ENCODE results near the gene SF3A1. TPM values are rescaled to one million over a fixed set of nuclear protein-coding genes. Genes with fewer than 3 reads are reported as not detected.

Gene SF3A1
- total RNA-seq, 1 experiment from 2014 or later, result 272 TPM

GRCh38 chr22:30334646-30335045 lies 22.0 kb downstream of the SF3A1 start:
- Mint-ChIP-seq H3K36me3 (peaks cover 73% of the 10 kb centered on the region), H3K4me1 (no peaks in the 10 kb centered on the region), H3K27ac (no peak overlapping the region), H3K4me3 (no peak overlapping the region), H3K9me3 (no peaks in the 10 kb centered on the region), H3K27me3 (ENCODE audit: low read depth) (no peaks in the 10 kb centered on the region)
- no peak for DNase-seq (ENCODE audit: low spot score)
- TF ChIP-seq E2F1 (CRISPR knock-in tag; IDR thresholded peaks at IDR 0.05) (no peak), ATF1 (CRISPR knock-in tag; IDR thresholded peaks at IDR 0.05) (no peak), ZNF263 (CRISPR knock-in tag; IDR thresholded peaks at IDR 0.05; ENCODE audit: low read depth) (no peak), AR (CRISPR knock-in tag; IDR thresholded peaks at IDR 0.05) (no peak), ZMAT4 (CRISPR knock-in tag; IDR thresholded peaks at IDR 0.05) (no peak), ZNF423 (CRISPR knock-in tag; IDR thresholded peaks at IDR 0.05) (no peak), USF2 (CRISPR knock-in tag; IDR thresholded peaks at IDR 0.05) (no peak), CBFB (CRISPR knock-in tag; IDR thresholded peaks at IDR 0.05; ENCODE audit: low read depth) (no peak), PRRX2 (CRISPR knock-in tag; IDR thresholded peaks at IDR 0.05) (no peak), NR2C2 (CRISPR knock-in tag; IDR thresholded peaks at IDR 0.05) (no peak), ZNF121 (CRISPR knock-in tag; IDR thresholded peaks at IDR 0.05) (no peak), ZNF416 (CRISPR knock-in tag; IDR thresholded peaks at IDR 0.05) (no peak)
- ChIA-PET POLR2A (no interaction called here), CTCF (interaction anchor here (0.6 kb wide), 1 partner anchor 26 kb away, joined by 5 read pairs; no protein-coding TSS in a partner anchor)
- no peak for ATAC-seq

- H3K27me3 Mint-ChIP-seq (ENCODE audit: low read depth), result no peaks in the 10 kb centered on the region
- DNase-seq (ENCODE audit: low spot score) (no peak), ATAC-seq (no peak)
- H3K9me3 Mint-ChIP-seq, result no peaks in the 10 kb centered on the region
- peaks cover 63% of the 10 kb centered on the region for H3K36me3 Mint-ChIP-seq
- no peak overlapping the region for H3K27ac Mint-ChIP-seq
- TF ChIP-seq NR2C2 (CRISPR knock-in tag; IDR thresholded peaks at IDR 0.05) (no peak), GRHL2 (CRISPR knock-in tag; IDR thresholded peaks at IDR 0.05; ENCODE audit: insufficient replicate concordance, severe bottlenecking) (no peak), AR (CRISPR knock-in tag; IDR thresholded peaks at IDR 0.05) (no peak), JAZF1 (CRISPR knock-in tag; IDR thresholded peaks at IDR 0.05) (no peak), ARID4B (CRISPR knock-in tag; IDR thresholded peaks at IDR 0.05; ENCODE audit: borderline replicate concordance) (no peak), JUN (CRISPR knock-in tag; IDR thresholded peaks at IDR 0.05) (no peak), ZNF232 (CRISPR knock-in tag; IDR thresholded peaks at IDR 0.05) (no peak), GTF2I (CRISPR knock-in tag; conservative IDR thresholded peaks at IDR 0.05) (no peak)
- no peak overlapping the region for H3K4me3 Mint-ChIP-seq
- POLR2A ChIA-PET, result no interaction called here
- H3K4me1 Mint-ChIP-seq, result no peaks in the 10 kb centered on the region
- CTCF ChIA-PET, result no interaction called here
These were observed 23.0 kb downstream of the SF3A1 start for GRCh38 chr22:30333707-30334087.
